HG03066 (cell line): ENCODE measurements around the gene ILDR1.
A peak's percentile ranks its signal among the peaks of the same experiment; 100 is the strongest.

Experiments
- ATAC-seq: cut with Tn5 transposase; IDR thresholded peaks from one replicate; pipeline ENCODE4 v1.9.1; 2021; ENCODE audit warnings: low read depth; ENCODE audit not compliant: unreplicated experiment

ILDR1 gene

GRCh38 chr3:122021037-122021436 lies 1.0 kb downstream of the ILDR1 start:
- no peak for ATAC-seq

- no peak for ATAC-seq
Observed at GRCh38 chr3:122019493-122019892, 2.6 kb downstream of the ILDR1 start.

GRCh38 chr3:122014741-122015140 lies 7.3 kb downstream of the ILDR1 start:
- ATAC-seq, result peak; percentile 83

- no peak for ATAC-seq
Observed at GRCh38 chr3:122013448-122013925, 8.6 kb downstream of the ILDR1 start.

- ATAC-seq, result no peak
Observed at GRCh38 chr3:122012821-122013220, 9.2 kb downstream of the ILDR1 start.

- ATAC-seq, result no peak
Observed at GRCh38 chr3:122011396-122011795, 10.7 kb downstream of the ILDR1 start.

GRCh38 chr3:122010506-122010905 lies 11.5 kb downstream of the ILDR1 start:
- no peak for ATAC-seq

GRCh38 chr3:122008166-122008565 lies 13.9 kb downstream of the ILDR1 start:
- no peak for ATAC-seq

- no peak for ATAC-seq
Observed at GRCh38 chr3:122006267-122006666, 15.8 kb downstream of the ILDR1 start.

GRCh38 chr3:122004991-122005565 lies 17.0 kb downstream of the ILDR1 start:
- peak; percentile 40 for ATAC-seq

- ATAC-seq, result no peak
Observed at GRCh38 chr3:122004107-122004506, 17.9 kb downstream of the ILDR1 start.

GRCh38 chr3:122003606-122004005 lies 18.4 kb downstream of the ILDR1 start:
- no peak for ATAC-seq

- no peak for ATAC-seq
Observed at GRCh38 chr3:122003112-122003511, 18.9 kb downstream of the ILDR1 start.

- ATAC-seq, result no peak
Observed at GRCh38 chr3:122002611-122003010, 19.4 kb downstream of the ILDR1 start.

- no peak for ATAC-seq
Observed at GRCh38 chr3:122001892-122002291, 20.2 kb downstream of the ILDR1 start.

- ATAC-seq, result no peak
Observed at GRCh38 chr3:122000936-122001605, 21.0 kb downstream of the ILDR1 start.

- ATAC-seq, result no peak
Observed at GRCh38 chr3:121999931-122000330, 22.1 kb downstream of the ILDR1 start.

GRCh38 chr3:121998611-121999473 lies 23.2 kb downstream of the ILDR1 start:
- ATAC-seq, result no peak

- no peak for ATAC-seq
Observed at GRCh38 chr3:121998030-121998580, 23.9 kb downstream of the ILDR1 start.

GRCh38 chr3:121997372-121997771 lies 24.7 kb downstream of the ILDR1 start:
- no peak for ATAC-seq

GRCh38 chr3:121996441-121996840 lies 25.6 kb downstream of the ILDR1 start:
- no peak for ATAC-seq
